ENCODE results near the gene SUV39H2.
A peak's percentile ranks its signal among the peaks of the same experiment; 100 is the strongest.

- TF ChIP-seq CTCF (IDR thresholded peaks at IDR 0.05) (no peak), POLR2A (IDR thresholded peaks at IDR 0.05) (peak in 1 of 3 donors; percentile 3)
Observed at GRCh38 chr10:14839305-14839695, 39.4 kb upstream of the SUV39H2 start.

All from body of pancreas (tissue), 4 donors.